Hepatocyte (in vitro differentiated cells): ENCODE results near the gene SUCLG2.

Experiments
- CTCF ChIP-seq: fragments of 200-600 bp; sonication (generic); IDR thresholded peaks from 2 replicates; pipeline ENCODE4 v1.5.1; 2016; ENCODE audit warnings: antibody characterized with exemption, mild to moderate bottlenecking; ENCODE audit not compliant: poor library complexity
- EZH2 ChIP-seq: fragments of 200-600 bp; sonication (generic); IDR thresholded peaks from 2 replicates; pipeline ENCODE4 v1.6.1; 2016; ENCODE audit warnings: antibody characterized with exemption, mild to moderate bottlenecking, borderline replicate concordance
- EZH2phosphoT487 ChIP-seq: fragments of 200-600 bp; sonication (generic); IDR thresholded peaks from one replicate; pipeline ENCODE4 v1.6.1; 2018; ENCODE audit warnings: antibody characterized with exemption, mild to moderate bottlenecking, low read depth, moderate library complexity; ENCODE audit not compliant: unreplicated experiment, severe bottlenecking

DNA sequence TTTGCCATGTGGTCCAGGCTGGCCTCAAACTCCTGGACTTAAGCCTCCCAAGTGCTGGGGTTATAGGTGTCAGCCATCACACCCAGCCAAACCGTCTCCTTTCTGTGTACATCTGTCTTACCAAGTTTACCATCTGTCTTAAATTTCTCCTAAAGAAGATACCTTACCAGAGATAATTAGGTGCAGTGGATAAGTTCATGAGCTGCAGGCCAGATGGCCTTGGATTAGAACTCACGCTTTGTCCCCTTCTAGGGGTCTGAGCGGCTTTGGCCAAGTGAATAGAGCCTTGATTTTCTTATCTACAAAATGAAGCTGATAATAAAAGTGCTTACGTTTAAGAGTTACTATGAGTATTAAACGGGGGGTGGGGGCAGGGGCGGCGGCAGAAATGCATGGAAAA, 103.9 kb downstream of the SUCLG2 start:
- TF ChIP-seq CTCF (no peak), EZH2phosphoT487 (no peak), EZH2 (no peak)
